ENCODE measurements around the gene SLC24A3.

The SLC24A3 gene

DNA sequence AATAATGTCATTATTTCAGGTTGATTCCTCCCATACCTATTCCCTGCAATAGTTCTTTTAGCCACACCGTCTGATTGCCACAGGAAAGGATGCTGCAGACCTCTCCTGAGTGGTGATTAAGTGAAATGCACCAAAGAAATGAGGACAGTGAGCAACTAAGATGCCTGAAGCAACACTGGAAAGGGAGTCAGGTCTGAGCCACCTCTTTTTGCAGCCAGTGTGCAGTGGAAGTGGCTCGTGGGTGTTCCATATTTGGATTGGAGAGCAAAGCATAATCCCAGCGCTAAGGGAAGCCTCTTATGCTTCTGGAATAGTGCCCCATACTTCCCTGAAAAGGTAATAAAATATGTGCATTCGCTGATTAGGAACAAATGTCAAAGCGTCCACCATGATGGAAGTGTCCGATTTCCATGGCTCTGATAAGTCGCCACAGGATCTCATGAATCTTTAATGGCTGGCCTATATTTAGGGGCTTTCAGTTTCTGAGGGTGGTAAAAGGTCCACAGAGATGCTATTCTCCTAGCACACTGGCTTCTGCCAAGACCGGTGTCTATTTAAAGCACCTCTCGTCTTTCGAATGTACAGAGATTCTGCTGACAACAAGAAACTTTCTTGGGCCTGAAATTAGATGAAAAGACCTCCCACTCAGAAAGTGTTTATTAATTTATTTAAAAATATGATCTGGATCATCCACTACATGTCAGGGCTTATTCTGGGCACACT lies 253.9 kb downstream of the SLC24A3 start:
- no peak for DNase-seq

- DNase-seq: no peak
Observed at GRCh38 chr20:19473216-19473921, 260.9 kb downstream of the SLC24A3 start.

DNA sequence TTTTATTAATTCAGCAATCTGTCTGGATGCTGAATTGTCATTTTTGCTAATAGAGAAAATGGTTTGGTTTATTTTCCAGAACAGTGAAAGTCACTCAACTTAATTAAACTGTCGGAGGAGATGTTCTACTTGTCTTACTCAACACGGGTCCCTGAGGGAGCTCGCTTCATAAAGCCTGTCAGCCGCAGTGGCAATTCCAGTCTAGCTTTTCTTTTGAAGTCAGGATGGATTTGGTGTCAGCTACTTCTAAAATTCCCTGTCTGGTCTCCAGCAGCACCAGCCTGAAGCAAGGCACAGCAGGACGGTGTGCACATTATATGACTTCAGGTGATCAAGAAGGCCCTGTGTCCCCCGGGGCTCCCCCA lies 261.5 kb downstream of the SLC24A3 start:
- DNase-seq: no peak

DNA sequence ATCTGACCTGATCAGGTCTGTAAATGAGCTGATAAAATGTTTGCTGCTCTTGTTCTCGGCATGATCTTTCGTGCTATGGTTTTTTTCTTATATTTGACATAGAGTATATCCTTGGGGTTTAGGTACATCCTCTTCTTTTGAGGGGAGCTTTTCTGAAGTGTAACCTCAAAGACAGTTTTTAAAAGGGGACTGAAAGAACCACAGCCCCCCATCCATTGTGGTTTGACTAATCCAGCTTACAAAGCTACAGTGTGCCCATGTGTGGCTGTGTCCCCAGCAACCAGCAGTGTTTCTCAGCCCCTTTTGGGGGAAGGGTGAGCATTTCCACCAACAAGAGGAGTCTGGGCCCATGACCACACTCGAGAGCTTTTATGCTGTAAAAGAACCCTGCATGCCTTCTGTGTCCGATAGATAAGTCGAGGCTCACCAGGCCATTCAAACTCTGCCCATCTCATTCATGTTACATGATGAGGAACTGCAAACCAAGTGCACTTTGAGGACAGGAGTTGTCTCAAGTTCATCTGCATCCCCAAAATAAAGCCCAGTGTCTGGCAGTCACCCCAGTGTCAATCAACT lies 266.0 kb downstream of the SLC24A3 start:
- no peak for DNase-seq

- DNase-seq: no peak
Observed at GRCh38 chr20:19482726-19483125, 270.3 kb downstream of the SLC24A3 start.

DNA sequence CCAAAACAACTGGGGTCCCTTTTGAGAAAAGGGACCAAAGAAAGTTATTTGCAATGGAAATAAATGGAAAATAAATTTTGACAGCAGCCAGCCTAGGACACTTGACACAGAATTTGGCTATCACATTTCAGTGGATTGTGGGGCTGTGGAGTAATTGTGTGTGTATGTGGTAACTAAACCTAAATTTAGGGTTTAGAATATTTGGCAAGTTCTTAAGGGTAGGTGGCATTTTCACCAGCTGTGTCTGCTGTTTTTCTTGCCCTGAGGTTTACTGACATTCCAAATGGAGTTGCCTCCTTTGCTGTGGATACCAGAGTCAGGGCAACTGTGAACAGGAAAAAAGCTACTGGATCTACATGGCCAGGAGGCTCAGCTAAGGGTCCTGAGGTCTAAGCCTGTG lies 270.9 kb downstream of the SLC24A3 start:
- DNase-seq: no peak

DNA sequence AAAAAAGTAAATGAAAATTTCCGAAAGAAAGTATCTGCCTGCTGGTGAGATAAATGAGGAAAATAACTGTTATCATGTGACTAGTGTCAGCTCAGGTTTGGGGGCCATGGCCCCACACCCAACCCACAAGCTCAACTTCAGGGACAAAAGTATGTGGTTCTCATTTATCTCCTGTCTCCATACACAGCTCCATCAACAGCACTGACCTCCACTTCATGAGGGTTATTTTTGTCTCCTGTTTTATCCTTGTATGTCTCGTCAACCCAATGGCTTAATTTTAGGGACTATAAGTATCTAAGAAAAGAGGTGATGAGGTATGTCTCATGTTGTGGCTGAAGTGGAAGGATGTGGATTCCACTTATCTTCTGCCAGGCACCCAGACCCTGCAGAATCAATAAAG lies 274.0 kb downstream of the SLC24A3 start:
- no peak for DNase-seq

DNA sequence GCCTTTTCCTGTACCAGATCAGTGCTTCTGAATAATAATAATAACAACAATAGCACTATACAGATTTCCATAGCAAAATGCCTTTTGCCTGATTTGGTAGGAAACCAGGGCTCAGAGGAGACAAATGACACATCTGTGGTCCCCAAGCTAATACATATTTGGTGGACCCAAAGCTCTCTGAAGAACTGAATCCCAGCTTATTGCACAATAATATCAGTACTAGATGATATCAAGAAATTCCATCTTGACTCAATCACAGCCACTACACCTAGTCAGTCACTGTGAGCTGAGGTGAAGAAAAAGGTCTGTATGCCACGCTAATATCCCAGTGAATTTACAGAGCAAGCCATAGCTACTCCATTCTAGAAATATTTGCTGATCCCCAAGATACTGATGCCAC lies 275.0 kb downstream of the SLC24A3 start:
- no peak for DNase-seq

- DNase-seq: no peak
Observed at GRCh38 chr20:19491241-19491640, 278.8 kb downstream of the SLC24A3 start.

GRCh38 chr20:19492116-19492515 lies 279.7 kb downstream of the SLC24A3 start:
- no peak for DNase-seq

DNA sequence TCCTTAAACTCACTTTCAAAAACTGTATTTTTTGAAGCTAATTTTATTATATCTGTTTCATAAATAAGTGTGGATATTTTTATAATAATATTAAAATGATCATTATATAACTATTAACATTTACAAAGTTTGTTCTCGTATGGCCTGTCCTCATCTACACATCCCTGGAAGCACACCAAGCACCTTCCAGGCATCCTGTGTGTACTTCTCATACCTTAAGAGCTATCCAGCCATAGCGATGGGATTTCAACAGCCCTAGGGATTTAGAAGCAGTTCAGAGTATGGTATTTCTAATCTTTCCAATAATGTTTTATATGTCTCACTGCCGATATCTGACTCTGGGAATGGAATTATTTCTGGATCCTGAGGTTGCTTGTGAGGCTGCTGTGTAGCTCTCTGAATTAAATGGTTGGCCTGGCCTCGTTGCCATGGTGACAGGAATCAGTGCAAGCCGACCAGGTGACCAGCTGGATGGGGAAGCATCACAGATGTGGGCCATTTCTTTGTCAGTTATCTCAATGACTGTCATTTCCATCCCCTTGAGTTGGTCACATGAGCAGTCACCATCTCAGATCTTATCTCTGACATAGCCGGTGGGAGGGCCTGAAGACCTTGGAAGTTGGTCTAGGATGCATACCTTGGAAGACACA lies 280.4 kb downstream of the SLC24A3 start:
- no peak for DNase-seq

GRCh38 chr20:19493794-19494495 lies 281.5 kb downstream of the SLC24A3 start:
- DNase-seq: no peak

DNA sequence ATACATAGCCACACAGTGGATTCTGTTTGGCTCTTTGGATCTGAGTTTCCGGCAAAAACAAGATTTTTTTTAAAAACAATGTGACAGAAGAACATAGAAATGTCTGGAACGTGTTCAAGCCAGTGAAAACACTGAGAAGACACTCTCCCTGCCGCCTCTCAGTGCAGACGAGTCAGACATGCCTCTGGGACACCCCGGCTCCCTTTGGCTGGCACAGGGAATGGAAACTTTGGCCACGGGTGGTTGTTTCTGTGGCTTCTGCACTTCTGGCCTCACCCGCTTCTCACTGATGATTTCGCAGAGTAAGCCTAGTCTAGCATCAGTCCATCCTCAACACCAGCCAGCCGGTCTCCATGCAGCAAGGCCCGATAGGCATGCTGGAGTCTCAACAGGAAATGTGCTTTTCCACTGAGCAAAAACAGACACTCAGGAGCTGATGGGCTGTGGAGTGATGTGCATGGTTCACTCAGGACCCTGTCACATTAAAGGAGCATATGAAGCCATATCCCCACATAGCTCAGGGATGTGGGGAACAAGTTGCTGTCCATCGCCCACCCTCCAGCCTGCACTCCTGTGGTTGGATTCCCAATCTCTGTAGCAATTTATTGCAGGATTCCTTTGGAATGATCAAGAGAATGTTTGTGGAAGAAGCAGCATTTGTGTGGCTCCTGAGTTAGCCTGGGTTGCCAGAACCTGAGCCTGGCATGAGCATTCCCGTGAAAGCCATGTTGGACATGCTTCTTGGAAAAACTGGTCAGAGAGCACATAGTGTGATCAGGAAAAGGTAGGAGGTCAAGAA lies 283.7 kb downstream of the SLC24A3 start:
- DNase-seq: no peak

GRCh38 chr20:19497064-19497463 lies 284.6 kb downstream of the SLC24A3 start:
- DNase-seq: no peak

- no peak for DNase-seq
Observed at GRCh38 chr20:19498756-19499155, 286.3 kb downstream of the SLC24A3 start.

DNA sequence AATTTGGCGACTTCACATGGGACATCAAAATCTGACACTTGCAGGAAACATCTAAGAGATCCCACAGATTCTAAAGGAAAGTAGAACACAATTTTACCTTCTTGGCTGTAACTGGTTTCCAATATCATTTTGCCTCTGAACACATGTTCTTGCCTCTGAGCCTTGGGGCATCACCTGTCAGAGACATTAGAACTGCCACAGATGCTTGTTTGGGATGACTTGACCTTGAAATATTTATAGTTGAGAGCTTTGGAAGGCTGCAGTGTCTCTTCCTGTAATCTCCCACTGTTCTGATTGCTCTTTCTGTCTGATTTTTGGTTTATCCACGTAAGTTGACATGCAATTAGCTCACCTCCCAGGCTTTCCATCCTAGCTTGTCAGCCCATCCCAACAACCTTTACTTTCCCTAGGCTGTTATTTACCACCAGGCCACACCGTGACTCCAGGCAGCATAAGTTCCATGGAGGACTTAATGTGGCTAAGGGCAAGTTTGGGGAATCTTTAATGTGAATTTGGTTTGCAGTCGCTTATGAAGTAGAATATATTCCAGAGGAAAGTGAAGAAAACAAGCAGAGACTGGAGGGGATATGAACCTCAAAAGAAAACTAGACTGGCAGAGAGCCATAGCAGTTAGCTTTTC lies 289.2 kb downstream of the SLC24A3 start:
- no peak for DNase-seq

- no peak for DNase-seq
Observed at GRCh38 chr20:19502169-19502568, 289.7 kb downstream of the SLC24A3 start.

DNA sequence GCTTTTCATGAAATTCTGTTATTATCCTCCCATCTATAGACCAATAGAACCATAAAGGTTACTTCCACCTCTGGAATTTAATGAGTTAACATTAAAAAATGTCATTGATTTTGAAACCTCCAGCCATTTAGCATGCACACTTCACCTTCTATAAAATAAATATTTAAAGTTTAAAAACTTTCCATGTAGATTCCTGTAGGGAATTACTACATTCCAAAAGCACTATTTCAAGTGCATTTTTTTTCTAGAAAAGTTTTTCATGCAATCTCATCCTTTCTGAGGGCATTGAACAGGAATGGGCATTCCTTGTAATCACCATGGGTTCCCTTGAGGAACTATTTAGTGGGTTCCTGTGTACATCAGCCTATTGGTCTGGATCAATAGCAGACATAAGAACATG lies 291.8 kb downstream of the SLC24A3 start:
- DNase-seq: no peak

GRCh38 chr20:19506021-19506420 lies 293.6 kb downstream of the SLC24A3 start:
- DNase-seq: no peak

GRCh38 chr20:19508449-19508848 lies 296.0 kb downstream of the SLC24A3 start:
- DNase-seq: no peak

DNA sequence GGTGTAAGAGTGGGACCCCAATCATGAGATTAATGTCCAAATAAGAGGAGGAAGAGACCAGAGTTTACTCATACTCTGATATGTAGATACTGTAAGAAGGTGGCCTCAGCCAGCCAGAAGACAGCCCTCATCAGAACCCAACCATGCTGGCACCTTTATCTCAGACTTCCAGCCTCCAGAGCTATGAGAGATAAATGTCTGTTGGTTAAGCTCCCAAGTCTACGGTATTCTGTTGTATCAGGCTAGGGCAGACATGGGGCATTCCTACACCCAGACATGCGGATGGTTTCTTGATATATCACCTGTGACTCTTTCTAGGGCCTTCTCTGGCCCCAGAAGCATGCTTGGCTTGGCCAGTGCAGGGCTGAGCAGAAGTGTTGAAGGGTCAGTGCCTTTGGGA lies 298.2 kb downstream of the SLC24A3 start:
- DNase-seq: no peak

- no peak for DNase-seq
Observed at GRCh38 chr20:19511931-19512330, 299.5 kb downstream of the SLC24A3 start.
